Nephron (organoid): ENCODE results near the gene ANAPC7.

ENCODE experiments used
- H3K27ac Mint-ChIP-seq, 3 experiments: 2 replicates each; pipeline ENCODE4 v1.8.0; 2020; ENCODE audit warnings: mixed read lengths in 3 of 3, mild to moderate bottlenecking in 2 of 3, moderate library complexity in 1 of 3
- H3K27me3 Mint-ChIP-seq: 2 replicates; pipeline ENCODE4 v1.8.0; 2021; ENCODE audit warnings: low read depth, mild to moderate bottlenecking, moderate library complexity, mixed read lengths
- H3K36me3 Mint-ChIP-seq: 2 replicates; pipeline ENCODE4 v1.8.0; 2020; ENCODE audit warnings: low read depth, mixed read lengths
- H3K4me1 Mint-ChIP-seq: 2 replicates; pipeline ENCODE4 v1.8.0; 2020; ENCODE audit warnings: mixed read lengths
- H3K4me3 Mint-ChIP-seq, 3 experiments: 2 replicates each; pipeline ENCODE4 v1.8.0; 2020; ENCODE audit warnings: mild to moderate bottlenecking in 3 of 3, mixed read lengths in 3 of 3, moderate library complexity in 2 of 3
- H3K9me3 Mint-ChIP-seq: 2 replicates; pipeline ENCODE4 v1.8.0; 2020; ENCODE audit warnings: mixed read lengths
- TF ChIP-seq, protein P1 (sequence below), 3 experiments: fragments of 200-600 bp; sonication (generic); IDR thresholded peaks; one replicate each; pipeline ENCODE4 v1.5.0; 2021; ENCODE audit warnings: antibody characterized with exemption in 3 of 3; ENCODE audit not compliant: unreplicated experiment in 3 of 3

Gene ANAPC7

DNA sequence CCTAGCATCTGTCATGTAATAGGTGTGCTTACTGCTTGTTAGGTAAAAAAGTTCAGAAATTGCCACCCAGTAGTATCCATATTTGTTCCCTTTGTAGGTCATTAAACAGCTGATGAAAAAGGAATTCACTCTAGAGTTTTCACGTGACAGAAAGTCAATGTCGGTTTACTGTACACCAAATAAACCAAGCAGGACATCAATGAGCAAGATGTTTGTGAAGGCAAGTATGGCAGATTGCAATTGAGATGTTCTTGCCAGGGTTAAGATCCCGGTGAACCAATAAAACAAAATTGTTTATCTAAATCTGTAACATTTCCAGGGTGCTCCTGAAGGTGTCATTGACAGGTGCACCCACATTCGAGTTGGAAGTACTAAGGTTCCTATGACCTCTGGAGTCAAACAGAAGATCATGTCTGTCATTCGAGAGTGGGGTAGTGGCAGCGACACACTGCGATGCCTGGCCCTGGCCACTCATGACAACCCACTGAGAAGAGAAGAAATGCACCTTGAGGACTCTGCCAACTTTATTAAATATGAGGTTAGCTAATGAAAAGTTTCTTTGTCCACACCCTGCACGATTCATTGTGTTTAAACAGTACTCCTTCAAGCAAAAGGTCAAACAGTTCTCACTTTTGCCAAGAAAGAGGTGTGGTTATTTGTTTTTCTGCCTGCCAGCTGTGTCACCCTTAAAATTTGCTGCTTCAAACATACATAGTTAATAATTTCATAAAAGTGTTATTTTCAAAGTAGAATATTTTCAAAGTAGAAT, 64.1 kb downstream of the ANAPC7 start:
- TF ChIP-seq, protein P1, sequence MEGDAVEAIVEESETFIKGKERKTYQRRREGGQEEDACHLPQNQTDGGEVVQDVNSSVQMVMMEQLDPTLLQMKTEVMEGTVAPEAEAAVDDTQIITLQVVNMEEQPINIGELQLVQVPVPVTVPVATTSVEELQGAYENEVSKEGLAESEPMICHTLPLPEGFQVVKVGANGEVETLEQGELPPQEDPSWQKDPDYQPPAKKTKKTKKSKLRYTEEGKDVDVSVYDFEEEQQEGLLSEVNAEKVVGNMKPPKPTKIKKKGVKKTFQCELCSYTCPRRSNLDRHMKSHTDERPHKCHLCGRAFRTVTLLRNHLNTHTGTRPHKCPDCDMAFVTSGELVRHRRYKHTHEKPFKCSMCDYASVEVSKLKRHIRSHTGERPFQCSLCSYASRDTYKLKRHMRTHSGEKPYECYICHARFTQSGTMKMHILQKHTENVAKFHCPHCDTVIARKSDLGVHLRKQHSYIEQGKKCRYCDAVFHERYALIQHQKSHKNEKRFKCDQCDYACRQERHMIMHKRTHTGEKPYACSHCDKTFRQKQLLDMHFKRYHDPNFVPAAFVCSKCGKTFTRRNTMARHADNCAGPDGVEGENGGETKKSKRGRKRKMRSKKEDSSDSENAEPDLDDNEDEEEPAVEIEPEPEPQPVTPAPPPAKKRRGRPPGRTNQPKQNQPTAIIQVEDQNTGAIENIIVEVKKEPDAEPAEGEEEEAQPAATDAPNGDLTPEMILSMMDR (IDR thresholded peaks at IDR 0.05; ENCODE audit: unreplicated experiment in 3 of 3): no peak
- Mint-ChIP-seq H3K36me3 (peaks cover 95% of the 10 kb centered on the region), H3K27ac (no peak overlapping the region)

DNA sequence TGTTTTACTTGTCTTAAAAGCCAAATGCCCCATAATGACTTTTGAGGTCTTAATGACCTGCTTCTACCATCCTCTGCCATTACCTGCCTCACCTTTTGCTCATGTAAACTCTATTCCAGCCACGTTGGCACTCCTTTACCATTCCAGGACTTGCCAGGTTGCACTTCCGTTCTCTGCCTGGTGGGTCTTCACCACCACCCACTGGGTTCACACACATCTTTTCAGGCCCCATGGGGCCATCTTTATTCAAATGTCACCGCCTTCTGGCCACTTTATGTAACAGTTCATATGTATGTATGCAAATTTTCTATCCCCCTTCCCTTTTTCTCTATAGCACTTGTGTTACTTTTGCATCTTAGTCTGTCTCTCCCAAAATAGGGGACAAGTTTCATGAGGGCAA, 64.8 kb downstream of the ANAPC7 start:
- Mint-ChIP-seq H3K27me3 (no peaks in the 10 kb centered on the region), H3K36me3 (peaks cover 95% of the 10 kb centered on the region), H3K4me3 (no peak overlapping the region), H3K4me1 (no peaks in the 10 kb centered on the region), H3K9me3 (no peaks in the 10 kb centered on the region), H3K27ac (no peak overlapping the region)
- TF ChIP-seq, protein P1 (IDR thresholded peaks at IDR 0.05; ENCODE audit: unreplicated experiment in 3 of 3): peak in 1 of 3 experiments; percentile 8

More for the DNA sequence above, 64.1 kb downstream of the ANAPC7 start:
- H3K27me3 Mint-ChIP-seq: no peaks in the 10 kb centered on the region
- no peaks in the 10 kb centered on the region for H3K9me3 Mint-ChIP-seq
- H3K4me3 Mint-ChIP-seq: no peak overlapping the region
- H3K4me1 Mint-ChIP-seq: no peaks in the 10 kb centered on the region

DNA sequence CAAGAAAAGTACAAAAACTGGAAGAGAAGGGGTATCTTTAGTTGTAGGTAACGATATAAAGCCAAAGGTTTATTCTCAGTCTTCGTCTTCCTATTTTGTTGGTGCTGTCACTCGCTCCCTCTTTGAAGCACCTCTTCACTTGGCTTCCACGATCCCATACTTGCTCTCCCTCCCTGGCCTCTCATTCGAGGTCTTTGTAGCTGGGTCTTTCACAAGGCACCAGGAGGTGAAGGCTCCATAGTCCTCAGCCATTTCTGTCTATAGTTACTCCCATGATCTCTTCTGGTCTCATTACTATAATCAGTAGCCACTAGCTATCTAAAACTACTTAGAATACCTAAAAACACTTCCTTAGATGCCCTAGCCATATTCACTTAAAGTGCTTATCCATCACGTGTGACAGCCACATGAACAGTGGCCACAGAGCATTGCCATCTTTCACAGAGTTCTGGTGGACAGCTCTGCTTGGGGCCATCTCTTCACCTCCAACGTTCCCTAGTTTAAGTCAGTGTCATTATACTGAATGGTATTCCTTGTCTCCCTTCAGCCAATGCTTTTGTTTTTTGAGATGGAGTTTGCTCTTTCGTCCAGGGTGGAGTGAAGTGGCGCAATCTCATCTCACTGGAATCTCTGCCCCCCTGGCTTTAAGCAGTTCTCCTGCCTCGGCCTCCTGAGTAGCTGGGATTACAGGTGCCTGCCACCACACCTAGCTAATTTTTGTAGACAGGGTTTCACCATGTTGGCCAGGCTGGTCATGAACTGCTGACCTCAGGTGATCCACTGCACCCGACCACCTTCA, 65.4 kb downstream of the ANAPC7 start:
- Mint-ChIP-seq H3K4me3 (no peak overlapping the region), H3K4me1 (no peaks in the 10 kb centered on the region), H3K27me3 (no peaks in the 10 kb centered on the region), H3K27ac (no peak overlapping the region), H3K36me3 (peaks cover 95% of the 10 kb centered on the region), H3K9me3 (no peaks in the 10 kb centered on the region)
- TF ChIP-seq, protein P1 (IDR thresholded peaks at IDR 0.05; ENCODE audit: unreplicated experiment in 3 of 3): no peak

DNA sequence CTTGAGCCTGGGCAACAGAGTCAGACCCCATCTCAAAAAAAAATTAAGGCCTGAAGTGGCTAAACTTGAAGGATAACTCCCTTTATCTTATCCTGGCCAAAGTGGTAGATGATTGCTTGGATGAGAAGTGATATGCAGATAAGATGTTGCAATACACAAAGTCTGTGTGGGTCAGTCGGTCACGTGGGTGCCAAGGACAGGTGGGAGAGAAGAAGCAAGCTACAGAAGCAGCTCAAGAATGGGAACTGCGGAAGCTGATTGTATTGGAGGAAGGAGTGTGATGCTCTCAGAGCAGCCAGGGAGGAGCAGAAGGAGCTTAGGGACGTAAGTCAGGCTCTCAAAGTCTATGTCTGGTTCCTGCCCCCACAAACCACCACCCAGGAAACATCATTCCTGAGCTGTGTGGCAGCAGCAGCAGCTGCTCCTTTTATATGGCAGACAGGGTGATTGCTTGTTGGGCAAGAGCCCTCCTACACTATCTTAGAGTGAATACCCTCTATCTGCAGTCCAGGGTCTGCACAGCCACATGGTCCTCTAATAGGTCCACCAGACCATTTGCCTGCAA, 67.9 kb downstream of the ANAPC7 start:
- TF ChIP-seq, protein P1 (IDR thresholded peaks at IDR 0.05; ENCODE audit: unreplicated experiment in 3 of 3): no peak
- no peak overlapping the region for H3K27ac Mint-ChIP-seq
- H3K27me3 Mint-ChIP-seq: no peaks in the 10 kb centered on the region

DNA sequence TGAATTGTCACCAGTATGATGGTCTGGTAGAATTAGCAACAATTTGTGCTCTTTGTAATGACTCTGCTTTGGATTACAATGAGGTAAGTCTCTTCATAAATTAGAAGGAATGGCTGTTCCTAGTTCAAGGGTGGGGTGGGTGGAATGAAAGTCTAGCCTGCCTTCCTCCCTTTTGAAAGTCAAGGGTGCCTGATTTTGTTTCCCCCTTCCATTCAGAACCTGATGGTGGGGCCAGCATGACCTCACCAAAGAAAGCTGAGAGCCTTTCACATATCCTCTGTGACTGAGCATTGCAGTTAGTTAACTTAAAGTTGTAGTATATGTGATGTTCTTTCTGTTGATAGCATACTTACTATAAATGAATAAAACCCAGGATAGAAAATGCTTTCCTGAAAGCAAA, 70.3 kb downstream of the ANAPC7 start:
- no peak overlapping the region for H3K27ac Mint-ChIP-seq
- H3K27me3 Mint-ChIP-seq: no peaks in the 10 kb centered on the region
- no peaks in the 10 kb centered on the region for H3K9me3 Mint-ChIP-seq
- H3K4me3 Mint-ChIP-seq: no peak overlapping the region
- H3K4me1 Mint-ChIP-seq: peaks cover 14% of the 10 kb centered on the region
- TF ChIP-seq, protein P1 (IDR thresholded peaks at IDR 0.05; ENCODE audit: unreplicated experiment in 3 of 3): no peak
- H3K36me3 Mint-ChIP-seq: peaks cover 80% of the 10 kb centered on the region

More for the DNA sequence above, 67.9 kb downstream of the ANAPC7 start:
- peaks cover 90% of the 10 kb centered on the region for H3K36me3 Mint-ChIP-seq
- H3K4me3 Mint-ChIP-seq: no peak overlapping the region
- H3K9me3 Mint-ChIP-seq: no peaks in the 10 kb centered on the region
- H3K4me1 Mint-ChIP-seq: peaks cover 10% of the 10 kb centered on the region
